ENCODE data around the gene F2RL2.

Gene F2RL2, protein sequence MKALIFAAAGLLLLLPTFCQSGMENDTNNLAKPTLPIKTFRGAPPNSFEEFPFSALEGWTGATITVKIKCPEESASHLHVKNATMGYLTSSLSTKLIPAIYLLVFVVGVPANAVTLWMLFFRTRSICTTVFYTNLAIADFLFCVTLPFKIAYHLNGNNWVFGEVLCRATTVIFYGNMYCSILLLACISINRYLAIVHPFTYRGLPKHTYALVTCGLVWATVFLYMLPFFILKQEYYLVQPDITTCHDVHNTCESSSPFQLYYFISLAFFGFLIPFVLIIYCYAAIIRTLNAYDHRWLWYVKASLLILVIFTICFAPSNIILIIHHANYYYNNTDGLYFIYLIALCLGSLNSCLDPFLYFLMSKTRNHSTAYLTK

DNA sequence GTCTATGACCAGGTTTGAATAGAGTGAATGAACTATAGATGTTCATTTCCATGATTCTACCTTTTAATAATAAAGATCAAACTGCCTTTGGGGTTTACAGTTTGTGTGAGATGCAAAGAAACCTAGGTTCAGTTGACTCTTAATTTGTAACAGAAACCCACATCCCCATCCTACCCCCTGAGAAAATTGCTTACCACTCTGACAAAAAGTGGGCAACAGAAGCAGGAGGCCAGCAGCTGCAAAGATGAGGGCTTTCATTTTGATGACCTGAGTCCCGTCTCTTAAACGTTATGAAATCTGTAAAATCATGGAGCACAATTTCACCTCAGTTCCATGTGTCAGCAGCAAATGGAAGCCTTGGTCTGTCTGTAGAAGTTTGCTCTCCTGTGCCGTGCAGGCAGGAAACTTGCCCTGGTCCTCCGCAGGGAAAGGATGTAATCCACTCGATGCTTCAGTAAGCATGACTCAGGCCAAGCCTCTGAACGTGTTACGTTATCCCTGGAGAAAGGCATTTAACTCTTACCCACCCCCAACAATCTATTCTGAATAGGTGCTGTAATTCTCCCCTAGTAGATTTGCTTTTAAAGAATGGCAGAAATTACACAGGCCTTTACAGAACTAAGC, at the start of gene F2RL2:
F2RL2 (minus strand) TSS at position 431 of the 624 bp plus-strand sequence; CDS start at position 258, 173 bp downstream.
- DNase-seq, result no peak

DNA sequence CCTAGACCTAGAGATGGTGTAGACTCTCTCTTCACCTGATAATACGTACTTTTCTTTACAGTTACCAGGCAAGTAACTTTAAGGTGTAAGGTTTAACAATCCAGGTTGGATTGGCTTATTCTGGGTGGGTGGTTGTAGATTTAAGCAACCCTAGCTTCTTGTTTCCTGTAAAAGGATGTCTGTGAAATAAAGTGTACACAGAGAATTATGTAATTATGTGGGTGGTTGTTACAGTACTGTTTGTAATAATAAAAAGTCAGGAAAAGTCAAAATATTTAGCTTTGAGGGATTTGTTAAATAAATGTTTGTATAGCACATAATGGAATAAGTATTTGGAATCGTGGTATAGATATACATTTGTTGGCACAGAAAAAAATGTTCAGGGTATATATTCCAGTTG, 49.0 kb upstream of the F2RL2 start:
- no peak for DNase-seq

DNA sequence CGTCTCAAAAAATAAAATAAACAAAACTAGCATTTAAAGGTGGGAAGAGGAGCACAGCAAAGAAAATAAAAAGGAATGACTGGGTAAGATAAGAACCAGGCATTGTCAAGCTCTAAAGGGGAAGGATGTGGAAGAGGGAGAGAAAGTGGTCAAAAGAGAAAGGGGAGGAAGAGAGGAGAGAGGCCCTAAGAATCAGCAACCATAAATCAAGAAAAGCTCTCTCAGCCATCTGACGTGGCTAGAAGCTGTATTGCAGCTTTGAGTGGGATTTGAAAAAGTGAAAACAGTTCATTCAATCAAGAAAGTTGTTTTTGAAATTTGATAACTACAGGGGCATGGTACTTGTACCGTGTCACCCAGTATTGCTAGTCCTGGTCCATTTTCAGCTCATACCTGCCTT, 47.3 kb upstream of the F2RL2 start:
- no peak for DNase-seq

DNA sequence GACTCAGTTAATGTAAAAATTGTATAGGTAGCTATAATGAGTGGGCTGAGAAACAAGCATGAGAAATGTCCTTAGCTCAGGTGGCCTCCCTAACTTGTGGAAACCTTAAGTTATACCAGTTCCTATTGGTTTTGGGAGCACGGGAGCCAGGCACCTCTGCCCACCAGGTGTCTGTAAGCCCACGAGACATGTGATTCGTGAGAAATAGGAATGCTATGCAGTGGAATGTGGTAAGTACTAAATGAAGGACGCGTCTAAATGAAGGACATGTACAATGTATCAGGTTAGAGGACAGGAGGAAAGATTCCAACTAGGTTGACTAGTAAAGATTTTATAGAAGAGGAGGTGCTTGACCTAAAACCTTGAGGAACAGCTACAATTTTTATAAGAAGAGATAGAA, 46.0 kb upstream of the F2RL2 start:
- DNase-seq, result no peak

DNA sequence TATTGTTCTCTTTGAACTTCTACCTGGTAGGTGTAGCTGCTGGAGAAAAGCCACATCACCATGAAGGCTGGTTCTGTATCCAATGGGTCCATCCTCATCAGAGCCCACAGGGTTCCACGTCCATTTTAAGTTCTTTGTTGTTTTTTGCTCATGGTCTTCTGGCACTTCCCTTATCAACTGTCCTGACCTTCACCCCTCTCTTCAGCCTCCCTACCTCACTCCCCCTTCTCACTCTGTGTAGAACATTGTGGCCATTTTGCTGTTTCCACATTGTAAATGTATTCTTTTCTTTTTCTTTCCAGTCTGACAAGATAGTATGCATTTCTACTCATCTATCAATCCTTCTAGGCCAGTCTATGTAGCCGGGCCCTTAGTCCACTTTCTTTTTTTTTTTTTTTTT, 44.3 kb upstream of the F2RL2 start:
- DNase-seq, result no peak

DNA sequence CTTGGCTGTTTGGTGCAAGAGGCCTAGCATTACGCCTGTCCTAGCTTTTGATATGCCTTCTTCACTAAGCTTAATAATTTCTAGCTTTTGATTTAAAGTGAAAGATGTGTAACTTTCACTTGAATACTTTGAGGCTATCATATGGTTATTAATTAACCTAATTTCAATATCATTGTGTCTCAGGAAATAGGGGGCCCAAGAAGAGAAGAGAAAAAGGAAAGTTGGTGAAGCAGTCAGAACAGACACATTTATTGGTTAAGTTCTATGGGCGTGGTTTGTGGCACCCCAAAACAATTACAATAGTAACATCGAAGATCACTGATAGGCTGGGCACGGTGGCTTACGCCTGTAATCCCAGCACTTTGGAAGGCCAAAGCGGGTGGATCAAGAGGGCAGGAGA, 40.9 kb upstream of the F2RL2 start:
- no peak for DNase-seq

DNA sequence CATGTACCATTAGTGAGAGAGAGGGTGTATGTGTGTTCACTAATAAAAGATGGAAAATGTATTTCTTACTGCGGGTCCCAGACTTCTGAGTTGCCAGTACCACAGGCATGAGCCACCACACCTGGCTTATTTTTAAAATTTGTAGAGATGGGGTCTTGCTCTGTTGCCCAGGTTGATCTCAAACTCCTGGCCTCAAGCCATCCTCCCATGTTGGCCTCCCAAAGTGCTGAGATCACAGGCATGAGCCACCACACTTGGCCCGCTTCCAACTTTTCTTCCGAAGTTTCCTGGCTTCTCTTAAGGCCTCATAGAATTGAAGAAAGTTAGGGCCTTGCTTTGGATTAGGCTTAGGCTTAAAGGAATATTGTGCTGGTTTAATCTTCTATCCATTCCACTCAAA, 40.4 kb upstream of the F2RL2 start:
- no peak for DNase-seq

DNA sequence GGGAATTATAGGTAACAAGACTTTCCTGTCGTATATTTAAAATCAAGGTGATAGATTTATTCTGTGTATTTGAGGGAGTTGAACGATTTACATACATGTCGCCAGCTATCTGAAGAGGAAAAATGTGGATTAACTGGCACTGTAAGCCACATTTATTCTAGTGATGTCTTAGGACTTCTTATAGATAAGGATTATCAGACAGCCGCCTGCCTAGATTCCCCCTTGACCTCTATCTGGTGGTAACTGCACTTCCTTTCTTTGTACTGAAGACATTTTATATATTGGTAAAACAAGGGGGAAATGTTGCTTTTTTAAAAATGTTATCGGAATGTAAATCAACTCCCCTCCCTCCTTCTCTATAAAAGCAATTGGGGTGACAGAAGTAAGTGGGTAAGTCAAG, 39.3 kb upstream of the F2RL2 start:
- no peak for DNase-seq

DNA sequence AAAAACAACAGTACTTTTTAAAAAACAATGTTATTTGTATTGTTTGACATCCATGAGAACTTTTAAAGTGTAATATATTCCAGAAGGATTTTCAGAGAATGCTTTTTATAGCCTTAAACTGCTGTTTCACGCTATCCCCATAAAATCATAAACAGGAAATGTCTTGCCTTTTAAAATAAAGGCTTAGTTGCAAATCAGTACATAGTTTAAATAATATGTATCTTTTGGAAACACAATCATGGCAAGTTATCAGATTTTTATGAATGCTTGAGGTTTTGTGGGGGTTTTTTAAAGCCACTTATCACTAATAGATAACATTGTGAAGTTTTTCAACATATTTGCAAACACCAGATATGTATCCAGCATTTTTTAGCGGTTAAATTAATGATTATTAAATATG, 37.2 kb upstream of the F2RL2 start:
- DNase-seq, result no peak

DNA sequence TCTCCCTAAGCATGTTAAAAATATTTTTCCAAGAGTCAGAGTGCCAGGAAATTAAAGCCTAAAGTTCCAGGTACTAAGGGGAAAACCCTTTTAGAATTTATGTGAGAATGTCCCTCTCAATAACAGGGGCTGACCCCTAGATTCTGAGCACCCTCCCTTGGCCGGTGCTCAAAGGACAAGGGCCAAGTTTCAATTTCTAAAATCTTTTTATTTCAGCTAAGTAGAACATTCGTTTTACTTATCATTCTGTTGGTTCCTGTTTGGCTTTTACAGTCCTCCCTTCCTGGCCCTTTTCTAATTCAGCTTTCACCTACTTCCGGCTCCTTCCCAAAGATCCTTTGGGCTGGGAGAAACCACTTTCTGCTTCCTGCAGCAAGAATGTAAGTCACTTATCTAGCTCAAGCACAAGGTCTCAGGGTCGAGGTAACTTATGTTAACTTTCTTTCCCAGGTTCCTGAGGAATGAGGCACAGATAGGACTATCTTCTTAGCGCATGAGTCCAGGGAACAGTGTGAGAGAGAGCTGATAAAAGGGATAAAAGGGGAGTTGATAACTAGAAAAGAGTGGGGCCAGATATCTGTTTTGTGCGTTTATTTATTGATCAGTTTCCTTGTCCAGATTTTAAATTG, 34.6 kb upstream of the F2RL2 start:
- no peak for DNase-seq

DNA sequence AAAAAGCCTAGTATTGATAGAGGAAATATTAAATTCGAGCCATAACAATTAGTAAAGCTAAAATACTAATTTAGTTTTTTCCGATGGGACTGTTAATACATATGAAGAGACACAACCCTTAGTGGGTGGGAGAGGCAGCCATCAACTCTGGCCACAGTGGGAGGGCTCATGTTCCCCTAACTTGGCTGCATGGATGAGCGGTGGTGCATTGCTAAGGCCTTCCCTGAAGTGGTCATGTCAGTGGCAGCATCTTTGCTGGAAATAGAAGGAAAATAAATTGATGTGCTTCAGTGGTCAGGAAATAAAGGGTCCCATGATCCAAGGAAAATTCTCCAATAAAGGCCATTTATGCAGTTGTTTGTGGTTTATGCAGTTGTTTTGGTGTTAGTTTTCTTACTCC, 33.9 kb upstream of the F2RL2 start:
- no peak for DNase-seq

DNA sequence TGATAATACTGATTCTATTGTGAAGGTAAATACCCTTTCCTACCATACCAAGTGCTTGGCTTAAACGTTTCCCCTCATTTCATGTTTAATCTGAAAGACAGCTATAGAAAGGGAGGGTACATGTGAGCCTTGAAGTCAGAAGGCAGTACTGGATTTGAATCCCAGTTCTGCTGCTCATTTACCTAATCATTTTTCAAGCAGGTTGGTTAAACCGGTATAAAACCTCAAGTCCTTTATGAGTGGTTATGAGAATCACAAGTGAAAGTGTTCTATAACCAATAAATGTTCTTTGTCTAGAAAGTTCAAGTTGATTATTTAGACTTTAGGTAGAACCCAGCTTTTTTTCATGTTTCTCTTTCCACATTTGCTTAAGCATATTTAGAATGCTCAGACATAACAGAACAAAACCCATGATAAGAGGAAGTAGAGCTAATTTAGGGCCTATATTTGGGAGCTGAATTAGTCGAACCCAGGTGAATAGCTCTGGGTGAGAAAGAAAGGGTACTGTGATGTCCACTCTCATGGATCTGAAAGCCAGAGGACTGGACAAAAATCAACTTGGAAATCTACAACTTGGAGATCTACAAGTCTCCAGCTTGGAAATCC, 29.7 kb upstream of the F2RL2 start:
- no peak for DNase-seq

DNA sequence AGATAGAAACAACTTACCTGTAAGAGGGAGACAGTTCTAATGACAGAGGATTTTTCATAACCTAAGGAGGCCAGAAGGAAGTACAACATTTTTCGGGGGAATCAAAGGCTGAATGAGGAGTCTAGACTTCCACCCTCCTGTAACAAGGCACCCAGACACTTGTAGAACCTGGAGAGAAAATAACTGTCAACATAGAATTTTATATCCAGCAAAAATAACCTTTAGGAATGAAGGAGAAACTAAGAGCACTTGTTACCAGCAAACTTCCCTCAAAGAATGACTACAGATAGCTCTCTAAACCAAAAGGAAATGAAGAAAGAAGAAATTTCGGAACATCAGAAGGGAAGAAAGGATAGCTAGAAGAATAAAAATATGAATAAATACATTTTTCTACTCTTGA, 25.9 kb upstream of the F2RL2 start:
- DNase-seq, result no peak

DNA sequence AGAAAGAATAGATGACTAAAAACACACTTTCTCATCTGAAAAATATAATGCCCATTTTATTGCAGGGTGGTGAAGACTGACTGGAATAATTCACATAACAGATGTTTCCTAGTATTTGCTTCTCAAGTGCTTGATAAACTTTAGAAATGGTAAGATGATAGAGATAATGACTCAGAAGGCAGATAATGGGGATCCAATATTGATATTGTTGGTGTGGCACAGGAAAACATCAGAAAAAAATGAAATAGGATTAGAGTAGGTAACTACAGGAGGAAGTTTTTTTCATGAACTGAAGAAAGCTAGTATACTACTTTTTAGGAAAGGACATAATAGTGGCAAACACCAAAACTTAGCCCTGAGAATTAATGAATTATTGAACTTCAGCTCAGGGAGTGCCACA, 20.2 kb upstream of the F2RL2 start:
- DNase-seq, result no peak

DNA sequence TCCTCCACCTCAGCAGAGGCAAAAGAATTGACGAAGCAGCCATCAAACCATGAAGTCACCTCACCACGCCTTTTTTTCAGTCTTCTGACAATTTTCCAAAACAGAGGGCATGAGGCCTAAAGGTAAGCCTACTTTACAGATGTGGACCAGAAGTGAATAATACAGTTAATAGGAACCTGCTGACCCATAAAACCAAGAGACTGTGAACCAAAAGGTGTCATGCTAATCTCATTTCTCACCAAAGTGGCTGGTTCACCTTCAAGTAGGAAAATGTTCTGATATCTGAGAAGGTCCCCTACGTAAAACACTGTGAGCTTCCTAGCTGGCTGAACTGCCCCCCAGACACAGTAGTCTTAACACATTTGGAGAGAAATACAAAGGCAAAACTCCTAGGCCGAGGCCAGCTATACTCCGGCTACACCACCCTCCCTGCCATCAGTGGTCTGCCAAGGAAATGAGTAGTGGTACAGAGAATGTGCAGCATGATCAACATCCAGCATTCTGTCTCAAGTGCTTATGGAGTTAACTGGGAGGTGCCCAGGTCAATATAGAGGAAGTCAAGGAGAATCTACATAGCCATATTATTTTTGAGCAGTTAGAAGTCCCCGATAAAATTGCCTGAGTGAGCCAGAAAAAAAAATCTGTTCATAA, 19.3 kb upstream of the F2RL2 start:
- DNase-seq, result no peak

DNA sequence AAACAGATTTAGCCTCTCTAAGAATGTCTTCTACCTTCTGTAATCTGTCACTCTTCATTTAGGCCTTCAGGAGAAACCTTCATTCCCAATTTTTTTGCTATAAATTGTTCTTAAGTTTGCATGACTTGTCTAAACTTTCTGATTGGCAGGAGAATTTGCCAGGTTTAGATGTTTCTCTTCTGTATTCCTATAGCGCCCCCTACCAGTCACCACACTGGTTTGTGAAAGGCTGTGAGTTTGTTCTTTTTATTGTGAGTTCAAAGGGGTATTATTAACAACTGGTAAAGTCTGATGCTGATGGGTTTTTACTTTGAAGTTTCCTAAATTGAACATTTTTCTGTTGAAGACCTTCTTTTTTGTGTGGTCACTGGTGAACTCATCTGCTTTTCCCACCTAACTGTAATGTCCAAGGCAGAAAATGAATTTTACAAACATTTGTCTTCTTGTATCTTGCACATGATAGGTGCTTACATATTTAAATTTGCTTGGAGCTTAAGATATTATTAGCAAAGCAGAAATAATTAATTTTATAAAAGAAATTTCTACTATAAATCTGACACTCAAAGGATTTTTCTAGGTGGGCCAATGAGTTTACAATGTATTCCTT, 18.4 kb upstream of the F2RL2 start:
- DNase-seq, result peak; percentile 43

DNA sequence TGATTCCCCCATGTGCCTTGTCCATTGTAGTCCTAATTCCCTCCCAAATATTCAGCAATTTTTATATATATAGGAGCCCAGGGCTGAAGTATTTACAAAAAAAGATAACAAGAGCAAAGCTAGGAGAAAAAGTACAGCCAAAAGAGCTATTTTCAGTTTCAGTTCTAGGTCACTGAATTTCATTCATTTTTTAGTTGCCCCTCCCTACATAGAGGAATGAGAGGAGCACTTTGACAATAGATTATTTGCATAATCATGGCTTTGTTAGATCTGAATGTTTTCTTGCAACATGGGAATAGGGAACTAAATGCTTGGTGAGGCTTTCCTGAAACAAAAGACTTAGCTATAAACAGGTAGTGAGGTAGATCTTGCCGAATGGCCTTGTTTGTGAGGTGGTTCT, 15.3 kb upstream of the F2RL2 start:
- DNase-seq, result no peak

DNA sequence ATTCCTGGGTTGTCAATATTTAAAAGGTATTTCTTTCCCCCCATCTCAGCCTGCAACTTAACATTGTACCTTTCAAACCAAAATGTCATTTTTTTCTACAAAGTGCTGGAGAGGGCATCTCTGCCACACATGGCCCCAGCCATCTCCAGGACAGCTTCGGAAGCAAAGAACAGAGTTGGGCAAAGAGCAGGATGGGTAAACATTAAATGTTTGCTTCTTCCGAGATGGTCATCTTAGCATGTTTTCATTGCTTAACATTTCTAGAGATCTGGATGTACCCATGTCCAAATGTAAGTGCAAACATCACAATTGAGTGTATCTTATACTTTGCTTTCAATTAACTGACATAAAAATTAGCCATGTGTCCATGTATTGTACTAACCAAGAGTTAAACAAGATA, 14.3 kb upstream of the F2RL2 start:
- no peak for DNase-seq

DNA sequence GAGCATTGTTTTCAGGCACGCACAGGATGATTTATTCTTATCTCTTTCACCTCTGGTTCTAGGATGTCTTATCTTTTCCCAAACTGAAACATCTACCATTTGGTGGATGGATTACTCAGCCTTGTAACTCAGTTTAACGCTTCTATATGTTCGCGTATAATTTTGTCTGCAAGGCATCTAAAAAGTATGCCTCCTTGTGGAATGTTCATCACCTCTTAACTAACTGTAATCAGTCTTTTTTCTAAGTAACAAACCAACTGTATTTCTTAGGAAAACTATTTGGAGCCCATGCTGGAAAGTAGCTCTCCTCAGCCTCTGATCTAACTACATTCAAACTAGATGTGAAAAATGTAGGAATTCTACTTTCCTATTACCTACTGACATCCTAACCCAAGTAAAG, 11.5 kb upstream of the F2RL2 start:
- no peak for DNase-seq

DNA sequence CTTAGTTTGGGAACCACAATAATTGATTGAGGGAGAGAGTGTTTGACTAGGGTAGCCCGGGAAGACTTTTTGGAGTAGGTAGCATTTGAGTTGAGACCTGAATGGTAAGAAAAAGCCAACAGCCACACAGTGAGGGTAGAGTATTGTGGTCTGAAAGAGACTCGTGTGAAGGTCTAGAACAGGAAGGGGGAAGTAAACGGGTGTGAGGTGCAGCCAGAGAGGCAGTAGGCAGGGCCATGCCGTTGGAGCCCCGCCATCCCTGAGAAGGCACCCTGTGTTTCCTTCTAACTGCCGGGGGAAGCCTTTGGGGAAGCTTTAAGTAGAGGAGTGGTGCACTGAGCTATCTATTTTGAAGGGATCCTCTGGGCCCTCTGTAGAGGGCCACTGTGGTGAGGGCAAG, 3.5 kb upstream of the F2RL2 start:
- no peak for DNase-seq

DNA sequence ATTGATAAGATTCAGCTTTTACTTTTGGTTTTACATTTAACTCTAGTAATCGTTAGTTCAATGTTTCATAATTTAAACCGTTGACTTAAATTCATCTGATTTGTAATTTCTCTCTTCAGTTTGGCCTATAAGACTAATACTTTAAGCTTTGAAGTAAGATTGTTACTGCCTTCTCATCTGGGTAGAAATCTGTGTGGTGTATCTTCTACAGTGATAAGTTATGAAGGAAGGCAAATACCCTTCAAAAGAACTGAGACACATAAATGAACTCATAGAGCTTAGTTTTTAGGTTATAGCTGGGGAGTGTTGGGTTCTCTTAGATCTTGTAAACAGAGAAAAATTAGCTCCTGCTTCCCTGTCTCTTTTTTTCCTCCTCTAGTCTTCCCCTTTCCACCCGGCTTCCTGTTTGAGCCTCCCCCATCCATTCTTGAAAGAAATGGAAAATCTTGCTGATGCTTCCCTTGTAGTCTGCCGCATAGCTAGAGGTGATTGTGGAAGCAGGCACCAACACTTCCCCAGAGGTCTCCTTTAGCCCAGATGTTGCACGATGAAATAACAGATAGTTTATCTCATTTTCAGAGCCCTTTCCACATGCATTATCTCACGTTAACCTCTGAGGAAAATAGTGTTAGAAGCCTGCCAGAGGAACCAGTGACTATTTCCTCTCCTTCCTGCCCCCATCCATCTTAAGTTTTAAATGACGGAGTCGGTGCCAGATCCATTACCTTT, 2.0 kb upstream of the F2RL2 start:
- DNase-seq, result no peak

DNA sequence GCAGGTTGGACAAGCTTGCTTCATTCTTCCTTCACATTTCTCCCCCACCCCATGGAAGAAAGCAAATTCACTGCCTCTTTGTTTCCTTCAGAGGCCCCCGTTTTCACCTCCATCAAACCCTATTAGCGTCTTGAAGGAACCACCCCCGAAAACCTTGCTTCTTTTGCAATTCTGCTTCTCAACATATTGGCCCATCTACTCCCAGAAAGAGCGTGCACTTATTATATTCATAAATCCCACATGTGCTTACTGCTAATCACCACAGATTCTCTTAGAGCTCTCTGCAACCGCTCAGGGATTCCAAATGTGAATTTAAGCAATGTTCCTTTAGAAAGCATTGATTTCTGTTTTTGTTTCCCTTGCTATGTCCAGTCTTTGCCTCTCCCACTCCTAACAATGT, 1.1 kb downstream of the F2RL2 start:
- DNase-seq, result no peak

Measured in activated T-cell treated with anti-CD3 and anti-CD28 coated beads, Interleukin-2, amount 50 U/mL, for 1 hour (primary cell).